Activated CD8-positive, alpha-beta T cell treated with anti-CD3 and anti-CD28 coated beads, Interleukin-2, amount 10 ng/mL, durations not matched to agents 7 days and 5 days (primary cell): ENCODE results near the gene ANXA4. TPM values are rescaled to one million over a fixed set of nuclear protein-coding genes. Genes with fewer than 3 reads are reported as not detected.
"Not testable (repeated sequence)": the region's sequence is repeated elsewhere in the genome, so short reads cannot be mapped to it uniquely, and the experiment has no call there.

Experiments used
- ATAC-seq: fragments of 150-1000 bp; cut with Tn5 transposase; one replicate; pipeline ENCODE4 v1.10.0; 2021; ENCODE audit warnings: moderate library complexity
- CTCF ChIA-PET: fragments of 350-600 bp; sonication (Branson Sonifier 250); formaldehyde crosslinking; loops from one replicate; lab custom pipeline; 2021; ENCODE audit warnings: antibody characterized with exemption; lab: Charles Lee
- POLR2A ChIA-PET: fragments of 350-600 bp; sonication (Branson Sonifier 250); formaldehyde crosslinking; loops from one replicate; lab custom pipeline; 2021; ENCODE audit warnings: antibody characterized with exemption; lab: Charles Lee
- DNase-seq: peaks from one replicate; pipeline ENCODE4 v3.0.0-alpha.2; 2020
- H3K27ac Mint-ChIP-seq: one replicate; pipeline ENCODE4 v1.8.0; 2021; ENCODE audit warnings: mild to moderate bottlenecking, mixed read lengths
- H3K27me3 Mint-ChIP-seq: one replicate; pipeline ENCODE4 v1.8.0; 2021; ENCODE audit warnings: low read depth, mixed read lengths
- H3K36me3 Mint-ChIP-seq: one replicate; pipeline ENCODE4 v1.8.0; 2021; ENCODE audit warnings: low read depth, mixed read lengths
- H3K4me1 Mint-ChIP-seq: one replicate; pipeline ENCODE4 v1.8.0; 2021; ENCODE audit warnings: low read depth, mixed read lengths
- H3K4me3 Mint-ChIP-seq: one replicate; pipeline ENCODE4 v1.8.0; 2021; ENCODE audit warnings: mild to moderate bottlenecking, mixed read lengths
- H3K9me3 Mint-ChIP-seq: one replicate; pipeline ENCODE4 v1.8.0; 2022; ENCODE audit warnings: mixed read lengths; ENCODE audit not compliant: insufficient read depth
- total RNA-seq, 2 experiments: library from RNA; stranded (reverse); gene quantifications; one replicate each; pipeline ENCODE4 v1.2.3, GENCODE V29; 2021

Gene ANXA4
- total RNA-seq, 2 experiments from 2014 or later, result 53.5 to 59.5 TPM

- POLR2A ChIA-PET, result no interaction called here
- Mint-ChIP-seq H3K27me3 (no peaks in the 10 kb centered on the region), H3K36me3 (peaks cover 8% of the 10 kb centered on the region), H3K27ac (peak overlapping the region; percentile 82), H3K4me3 (peak overlapping the region; percentile 10), H3K9me3 (no peaks in the 10 kb centered on the region), H3K4me1 (peaks cover 79% of the 10 kb centered on the region)
- CTCF ChIA-PET, result interaction anchor here (1.3 to 1.5 kb wide), 3 partner anchors 8 to 46 kb away, joined by 3 to 5 read pairs (median 4); no protein-coding TSS in a partner anchor
- ATAC-seq (peak; percentile 41), DNase-seq (peak; percentile 47)
Observed at GRCh38 chr2:69770193-69770702, 28.3 kb downstream of the ANXA4 start.

- peak overlapping the region; percentile 10 for H3K4me3 Mint-ChIP-seq
- POLR2A ChIA-PET, result no interaction called here
- H3K27me3 Mint-ChIP-seq, result no peaks in the 10 kb centered on the region
- DNase-seq, result no peak
- H3K27ac Mint-ChIP-seq, result peak overlapping the region; percentile 82
- H3K36me3 Mint-ChIP-seq, result peaks cover 13% of the 10 kb centered on the region
- H3K4me1 Mint-ChIP-seq, result peaks cover 79% of the 10 kb centered on the region
- H3K9me3 Mint-ChIP-seq, result no peaks in the 10 kb centered on the region
- ATAC-seq, result no peak
- CTCF ChIA-PET, result interaction anchor here (1.3 to 1.5 kb wide), 3 partner anchors 9 to 46 kb away, joined by 3 to 5 read pairs (median 4); no protein-coding TSS in a partner anchor
Observed at GRCh38 chr2:69770747-69771146, 28.8 kb downstream of the ANXA4 start.

- ChIA-PET CTCF (interaction anchor here (1.4 to 2.0 kb wide), 3 partner anchors 9 to 47 kb away, joined by 3 to 11 read pairs (median 5); no protein-coding TSS in a partner anchor), POLR2A (no interaction called here)
- peaks cover 74% of the 10 kb centered on the region for H3K4me1 Mint-ChIP-seq
Observed at GRCh38 chr2:69771461-69771860, 29.5 kb downstream of the ANXA4 start.

GRCh38 chr2:69773206-69773605 is 31.3 kb downstream of the ANXA4 start:
- Mint-ChIP-seq H3K27me3 (no peaks in the 10 kb centered on the region), H3K4me3 (no peak overlapping the region), H3K27ac (no peak overlapping the region), H3K4me1 (peaks cover 60% of the 10 kb centered on the region), H3K9me3 (no peaks in the 10 kb centered on the region), H3K36me3 (peaks cover 22% of the 10 kb centered on the region)
- CTCF ChIA-PET, result interaction anchor here (1.3 to 2.0 kb wide), 2 partner anchors 43 to 48 kb away, joined by 6 to 11 read pairs; no protein-coding TSS in a partner anchor
- DNase-seq (no peak), ATAC-seq (peak; percentile 21)
- POLR2A ChIA-PET, result interaction anchor here (1.4 kb wide), 1 partner anchor 17 kb away, joined by 5 read pairs; no protein-coding TSS in a partner anchor

More at GRCh38 chr2:69771461-69771860, 29.5 kb downstream of the ANXA4 start:
- Mint-ChIP-seq H3K9me3 (no peaks in the 10 kb centered on the region), H3K36me3 (peaks cover 17% of the 10 kb centered on the region), H3K4me3 (no peak overlapping the region), H3K27ac (no peak overlapping the region), H3K27me3 (no peaks in the 10 kb centered on the region)
- no peak for ATAC-seq
- no peak for DNase-seq

GRCh38 chr2:69774258-69774983 is 32.5 kb downstream of the ANXA4 start:
- H3K9me3 Mint-ChIP-seq, DNase-seq, H3K27me3 Mint-ChIP-seq, ATAC-seq: not testable (repeated sequence)
- ChIA-PET CTCF (interaction anchor here (1.0 to 4.2 kb wide), 6 partner anchors 12 to 50 kb away, joined by 3 to 17 read pairs (median 7); no protein-coding TSS in a partner anchor), POLR2A (interaction anchor here (0.7 to 1.4 kb wide), 3 partner anchors 50 to 337 kb away, joined by 3 to 4 read pairs (median 3); partner anchors contain the start of gene NFU1)
- peaks cover 22% of the 10 kb centered on the region for H3K36me3 Mint-ChIP-seq
- peaks cover 54% of the 10 kb centered on the region for H3K4me1 Mint-ChIP-seq
- peak overlapping the region; percentile 62 for H3K27ac Mint-ChIP-seq
- peak overlapping the region; percentile 20 for H3K4me3 Mint-ChIP-seq

- ChIA-PET POLR2A (interaction anchor here (1.0 to 1.4 kb wide), 2 partner anchors 51 to 338 kb away, joined by 3 to 4 read pairs; partner anchors contain the start of gene NFU1), CTCF (interaction anchor here (0.6 to 4.2 kb wide), 7 partner anchors 11 to 51 kb away, joined by 3 to 17 read pairs (median 5); no protein-coding TSS in a partner anchor)
- peaks cover 52% of the 10 kb centered on the region for H3K4me1 Mint-ChIP-seq
- peak overlapping the region; percentile 62 for H3K27ac Mint-ChIP-seq
- ATAC-seq (peak; percentile 86), DNase-seq (peak; percentile 78)
- H3K27me3 Mint-ChIP-seq, result no peaks in the 10 kb centered on the region
- peaks cover 22% of the 10 kb centered on the region for H3K36me3 Mint-ChIP-seq
- peak overlapping the region; percentile 20 for H3K4me3 Mint-ChIP-seq
- H3K9me3 Mint-ChIP-seq, result no peaks in the 10 kb centered on the region
Observed at GRCh38 chr2:69774984-69775982, 33.3 kb downstream of the ANXA4 start.

- no peak for DNase-seq
- ChIA-PET POLR2A (no interaction called here), CTCF (interaction anchor here (1.1 to 4.2 kb wide), 4 partner anchors 15 to 52 kb away, joined by 3 to 17 read pairs (median 8); no protein-coding TSS in a partner anchor)
- Mint-ChIP-seq H3K9me3 (no peaks in the 10 kb centered on the region), H3K4me1 (peaks cover 38% of the 10 kb centered on the region), H3K36me3 (peaks cover 22% of the 10 kb centered on the region), H3K4me3 (no peak overlapping the region), H3K27me3 (no peaks in the 10 kb centered on the region), H3K27ac (no peak overlapping the region)
- no peak for ATAC-seq
Observed at GRCh38 chr2:69776886-69777785, 35.2 kb downstream of the ANXA4 start.

- no peak overlapping the region for H3K27ac Mint-ChIP-seq
Observed at GRCh38 chr2:69777786-69778105, 35.8 kb downstream of the ANXA4 start.

GRCh38 chr2:69779258-69780001 is 37.5 kb downstream of the ANXA4 start:
- peaks cover 23% of the 10 kb centered on the region for H3K4me1 Mint-ChIP-seq
- ATAC-seq (no peak), DNase-seq (no peak)
- no peaks in the 10 kb centered on the region for H3K27me3 Mint-ChIP-seq
- ChIA-PET POLR2A (no interaction called here), CTCF (interaction anchor here (1.4 kb wide), 1 partner anchor 55 kb away, joined by 8 read pairs; no protein-coding TSS in a partner anchor)
- H3K36me3 Mint-ChIP-seq, result peaks cover 22% of the 10 kb centered on the region
- no peak overlapping the region for H3K27ac Mint-ChIP-seq
- H3K9me3 Mint-ChIP-seq, result no peaks in the 10 kb centered on the region
- H3K4me3 Mint-ChIP-seq, result no peak overlapping the region

More at GRCh38 chr2:69777786-69778105, 35.8 kb downstream of the ANXA4 start:
- Mint-ChIP-seq H3K9me3 (no peaks in the 10 kb centered on the region), H3K4me3 (no peak overlapping the region), H3K27me3 (no peaks in the 10 kb centered on the region), H3K36me3 (peaks cover 22% of the 10 kb centered on the region), H3K4me1 (peaks cover 35% of the 10 kb centered on the region)
- ChIA-PET CTCF (interaction anchor here (1.9 to 4.2 kb wide), 2 partner anchors 38 to 53 kb away, joined by 6 to 17 read pairs; no protein-coding TSS in a partner anchor), POLR2A (no interaction called here)
- DNase-seq (no peak), ATAC-seq (no peak)

- CTCF ChIA-PET, result interaction anchor here (0.7 to 1.9 kb wide), 2 partner anchors 36 to 56 kb away, joined by 3 to 5 read pairs; no protein-coding TSS in a partner anchor
- Mint-ChIP-seq H3K9me3 (no peaks in the 10 kb centered on the region), H3K4me1 (peaks cover 10% of the 10 kb centered on the region), H3K36me3 (peaks cover 17% of the 10 kb centered on the region), H3K27ac (no peak overlapping the region), H3K4me3 (no peak overlapping the region), H3K27me3 (no peaks in the 10 kb centered on the region)
- DNase-seq, result no peak
- POLR2A ChIA-PET, result no interaction called here
- ATAC-seq, result no peak
Observed at GRCh38 chr2:69780921-69781320, 39.0 kb downstream of the ANXA4 start.
